HG02884 (cell line): ENCODE data around the gene F12.
"Not testable (repeated sequence)": the region's sequence is repeated elsewhere in the genome, so short reads cannot be mapped to it uniquely, and the experiment has no call there.

ENCODE experiments used
- ATAC-seq: cut with Tn5 transposase; IDR thresholded peaks from one replicate; pipeline ENCODE4 v1.9.1; 2021; ENCODE audit warnings: mild to moderate bottlenecking, moderate library complexity; ENCODE audit not compliant: unreplicated experiment

The F12 gene

DNA sequence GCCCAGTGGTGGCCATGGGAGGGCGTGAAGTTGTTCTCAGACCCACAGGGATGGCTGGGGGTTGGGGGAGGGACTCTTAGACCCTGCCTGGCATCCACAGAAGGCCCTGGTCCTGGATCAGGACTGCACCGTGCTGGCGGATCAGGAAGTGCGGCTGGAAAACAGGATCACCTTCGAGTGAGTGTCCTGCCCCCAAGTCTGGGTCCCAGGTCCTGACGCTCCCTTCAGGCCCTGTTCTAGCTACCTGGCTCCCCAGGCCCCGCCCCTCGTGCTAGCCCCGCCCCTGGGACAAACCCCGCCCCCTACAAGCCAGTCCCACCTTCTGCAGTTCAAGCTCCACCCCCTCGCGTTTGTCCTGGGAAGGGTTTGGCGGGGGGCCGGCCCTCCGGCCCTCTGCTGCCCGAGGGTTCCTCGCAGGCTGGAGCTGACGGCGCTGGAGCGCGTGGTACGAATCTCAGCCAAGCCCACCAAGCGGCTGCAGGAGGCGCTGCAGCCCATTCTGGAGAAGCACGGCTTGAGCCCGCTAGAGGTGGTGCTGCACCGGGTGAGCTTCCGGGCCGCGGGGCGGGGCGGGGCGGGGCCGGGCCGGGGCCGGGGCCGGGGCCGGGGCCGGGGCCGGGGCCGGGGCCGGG, 38.8 kb downstream of the F12 start:
- peak; percentile 60 for ATAC-seq

DNA sequence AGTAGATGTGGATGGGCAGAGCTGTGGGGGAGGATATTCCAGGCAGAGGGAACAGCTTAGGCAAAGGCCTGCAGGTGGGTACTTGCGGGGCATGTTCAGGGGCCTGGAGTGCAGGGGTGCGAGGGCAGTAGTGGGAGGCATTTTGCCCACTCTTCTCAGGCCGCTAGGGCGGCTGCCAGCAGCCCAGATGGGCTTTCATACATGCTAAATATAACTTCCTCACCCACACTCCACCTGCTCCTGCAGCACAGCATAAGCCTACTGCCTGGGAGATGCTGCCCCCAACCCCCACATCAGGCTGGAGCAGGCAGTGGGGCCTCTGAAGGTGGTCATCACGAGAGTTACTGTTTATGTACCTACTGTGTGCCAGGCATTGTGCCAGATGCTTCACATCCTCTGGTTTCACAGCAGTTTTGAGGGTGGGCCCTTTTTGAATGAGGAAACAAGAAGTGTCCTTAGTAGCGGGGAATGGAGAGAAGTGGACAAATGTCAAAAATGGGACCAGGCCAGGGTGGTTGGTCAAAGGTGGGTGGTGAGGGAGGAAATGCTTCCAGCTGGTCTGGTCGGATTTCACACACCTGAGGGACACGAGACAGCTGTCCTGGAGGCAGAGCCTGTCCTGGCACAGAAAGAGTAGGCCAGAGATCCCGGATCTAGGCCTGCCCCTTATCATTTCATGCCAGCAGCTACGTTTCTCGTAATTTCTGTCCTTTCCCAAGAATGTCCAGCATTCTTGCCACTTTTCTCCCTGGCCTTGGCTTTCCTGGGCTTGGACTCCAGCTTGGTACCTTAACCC, 39.5 kb downstream of the F12 start:
- ATAC-seq, result no peak

DNA sequence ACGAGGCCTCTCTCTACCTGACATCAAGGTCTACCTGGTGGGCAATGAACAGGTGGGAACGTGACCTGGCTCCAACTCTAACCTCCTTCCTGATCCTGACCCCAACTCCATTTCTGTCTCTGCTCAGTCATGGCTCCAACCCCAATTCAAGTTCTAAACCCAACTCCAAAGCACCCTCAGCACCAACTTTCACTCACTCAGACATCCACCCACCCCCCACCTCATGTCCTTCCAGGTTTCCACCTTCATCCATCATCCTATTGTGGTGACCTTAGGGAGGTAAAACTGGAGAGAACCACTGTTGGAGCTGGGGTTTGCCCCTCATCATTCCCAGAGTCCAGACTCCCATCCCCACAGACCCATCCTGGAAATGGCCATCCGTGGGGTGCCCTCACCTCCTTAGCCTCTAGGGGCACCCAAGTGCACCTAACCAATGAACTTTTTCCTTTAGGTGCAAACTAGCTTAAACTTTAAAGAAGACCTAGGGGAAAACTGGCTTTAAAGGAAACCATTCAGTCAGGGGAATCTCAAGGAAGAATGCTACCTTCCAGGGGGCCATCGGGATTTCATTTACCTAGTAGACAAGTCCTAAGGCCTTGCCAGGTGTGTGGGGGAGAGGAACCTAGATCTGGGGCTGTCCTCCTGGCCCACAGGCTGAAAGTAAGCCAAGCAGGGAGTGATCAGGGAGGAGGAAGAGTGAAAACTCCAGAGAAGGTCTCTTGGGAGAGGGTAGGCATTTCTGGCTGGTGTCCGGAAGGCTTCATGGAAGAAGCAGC, 40.3 kb downstream of the F12 start:
- ATAC-seq, result no peak

DNA sequence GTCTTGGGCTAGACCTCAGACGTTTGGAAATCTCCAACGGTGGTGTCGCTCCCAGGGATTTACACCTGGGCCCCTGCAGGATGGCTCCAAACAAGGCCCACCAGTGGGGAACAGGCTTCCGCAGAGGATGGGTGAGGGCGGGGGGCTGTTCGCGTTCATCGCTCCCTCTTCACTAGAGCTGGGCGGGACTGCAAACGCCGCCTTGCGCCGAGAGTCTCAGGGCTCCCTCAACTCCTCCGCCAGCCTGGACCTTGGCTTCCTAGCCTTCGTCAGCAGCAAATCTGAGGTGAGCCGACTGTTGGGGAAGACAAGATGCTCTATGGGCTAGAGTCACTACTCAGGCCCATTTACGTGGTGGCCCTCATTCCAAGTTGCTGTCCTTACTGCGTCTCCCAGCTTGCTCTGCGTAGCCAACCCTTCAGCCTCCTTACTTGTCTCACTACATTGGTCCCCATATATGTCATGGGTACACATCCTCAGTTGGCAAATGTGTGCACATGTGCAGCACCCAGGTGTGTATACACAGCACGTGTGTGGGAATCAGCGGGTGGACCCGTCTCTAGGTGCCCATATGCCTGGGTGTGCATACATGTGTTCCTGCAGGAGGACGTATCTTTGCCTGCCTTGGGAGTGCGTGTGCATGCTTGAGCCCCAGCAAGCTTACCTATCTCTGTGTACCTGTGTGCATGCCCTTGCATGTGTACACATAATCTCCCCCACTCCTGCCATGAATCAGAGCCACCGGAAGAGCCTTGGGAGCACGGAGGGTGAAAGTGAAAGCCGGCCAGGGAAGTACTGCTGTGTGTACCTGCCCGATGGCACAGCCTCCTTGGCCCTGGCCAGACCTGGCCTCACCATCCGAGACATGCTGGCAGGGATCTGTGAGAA, 41.1 kb downstream of the F12 start:
- ATAC-seq, result no peak

DNA sequence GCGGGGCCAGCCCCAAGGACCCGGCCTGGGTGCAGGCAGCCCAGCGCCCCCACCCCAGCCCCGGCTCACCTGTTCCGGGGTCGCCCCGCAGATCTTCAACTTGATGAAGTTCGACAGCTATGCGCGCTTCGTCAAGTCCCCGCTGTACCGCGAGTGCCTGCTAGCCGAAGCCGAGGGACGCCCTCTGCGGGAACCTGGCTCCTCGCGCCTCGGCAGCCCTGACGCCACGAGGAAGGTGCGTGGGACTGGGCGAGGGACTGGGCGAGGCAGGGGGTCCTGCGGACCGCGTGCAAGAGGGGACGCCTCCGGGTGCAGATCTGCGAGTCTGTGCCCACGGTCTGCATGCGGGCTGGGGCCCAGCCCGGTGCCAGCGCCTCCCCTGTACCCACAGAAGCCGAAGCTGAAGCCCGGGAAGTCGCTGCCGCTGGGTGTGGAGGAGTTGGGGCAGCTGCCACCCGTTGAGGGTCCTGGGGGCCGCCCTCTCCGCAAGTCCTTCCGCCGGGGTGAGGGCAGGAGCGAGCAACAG, 42.0 kb downstream of the F12 start:
- no peak for ATAC-seq

DNA sequence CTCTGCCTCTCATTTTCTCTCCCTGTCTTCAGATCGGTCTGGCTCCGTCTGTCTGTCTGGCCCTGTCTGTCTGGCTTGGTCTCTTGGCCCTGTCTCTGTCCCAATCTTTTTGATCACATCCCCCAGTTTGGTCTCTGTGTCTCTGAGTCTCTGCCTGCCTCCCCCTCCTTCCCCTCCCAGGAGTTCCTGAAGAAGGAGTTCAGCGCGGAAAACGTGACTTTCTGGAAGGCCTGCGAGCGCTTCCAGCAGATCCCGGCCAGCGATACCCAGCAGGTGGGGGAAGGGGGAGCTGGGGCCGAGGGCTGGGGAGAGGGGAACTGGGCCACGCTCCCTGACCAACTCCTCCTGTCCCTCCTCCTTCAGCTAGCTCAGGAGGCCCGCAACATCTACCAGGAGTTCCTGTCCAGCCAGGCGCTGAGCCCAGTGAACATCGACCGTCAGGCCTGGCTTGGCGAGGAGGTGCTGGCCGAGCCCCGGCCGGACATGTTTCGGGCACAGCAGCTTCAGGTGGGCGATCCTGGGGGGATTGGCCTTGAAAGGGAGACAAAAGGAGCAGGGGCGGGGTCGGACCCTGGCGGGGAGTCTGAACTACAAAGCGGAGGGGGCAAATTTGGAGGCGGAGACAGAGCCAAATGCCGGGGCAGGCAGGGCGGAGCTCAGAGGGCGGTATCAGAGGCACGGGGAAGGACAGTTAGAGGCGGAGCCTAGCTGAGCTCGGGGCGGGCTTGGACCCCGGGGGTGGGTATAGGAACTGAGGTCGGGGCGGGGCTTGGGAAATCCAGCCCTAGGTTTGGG, 42.6 kb downstream of the F12 start:
- ATAC-seq, result no peak

DNA sequence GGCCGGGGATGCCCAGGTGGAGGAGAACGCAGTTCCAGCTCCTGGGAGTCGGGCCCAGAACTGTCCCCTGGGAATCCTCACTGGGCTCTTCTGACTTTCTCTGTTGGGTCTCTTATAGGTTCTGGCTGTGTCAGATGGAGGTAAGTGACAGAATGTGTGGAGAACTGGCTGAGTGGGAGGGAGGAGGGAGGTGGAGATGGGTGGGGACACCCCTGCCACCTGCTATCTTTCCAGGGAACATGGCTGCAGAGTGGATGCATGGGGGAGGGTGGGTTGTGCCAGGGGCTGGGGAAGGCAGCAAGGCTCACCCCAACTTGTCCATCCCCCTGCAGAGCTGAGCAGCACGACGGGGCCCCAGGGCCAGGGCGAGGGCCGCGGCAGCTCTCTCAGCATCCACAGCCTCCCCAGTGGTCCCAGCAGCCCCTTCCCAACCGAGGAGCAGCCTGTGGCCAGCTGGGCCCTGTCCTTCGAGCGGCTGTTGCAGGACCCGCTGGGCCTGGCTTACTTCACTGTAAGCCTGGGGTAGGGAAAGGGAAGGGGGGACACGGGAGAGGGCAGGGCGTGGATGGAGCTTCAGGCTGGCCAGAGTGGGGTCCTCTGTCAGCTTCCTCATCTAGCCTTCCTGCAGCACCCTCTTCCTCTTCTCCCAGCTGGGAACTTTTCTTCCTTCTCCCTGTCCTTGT, 43.4 kb downstream of the F12 start:
- ATAC-seq, result no peak

DNA sequence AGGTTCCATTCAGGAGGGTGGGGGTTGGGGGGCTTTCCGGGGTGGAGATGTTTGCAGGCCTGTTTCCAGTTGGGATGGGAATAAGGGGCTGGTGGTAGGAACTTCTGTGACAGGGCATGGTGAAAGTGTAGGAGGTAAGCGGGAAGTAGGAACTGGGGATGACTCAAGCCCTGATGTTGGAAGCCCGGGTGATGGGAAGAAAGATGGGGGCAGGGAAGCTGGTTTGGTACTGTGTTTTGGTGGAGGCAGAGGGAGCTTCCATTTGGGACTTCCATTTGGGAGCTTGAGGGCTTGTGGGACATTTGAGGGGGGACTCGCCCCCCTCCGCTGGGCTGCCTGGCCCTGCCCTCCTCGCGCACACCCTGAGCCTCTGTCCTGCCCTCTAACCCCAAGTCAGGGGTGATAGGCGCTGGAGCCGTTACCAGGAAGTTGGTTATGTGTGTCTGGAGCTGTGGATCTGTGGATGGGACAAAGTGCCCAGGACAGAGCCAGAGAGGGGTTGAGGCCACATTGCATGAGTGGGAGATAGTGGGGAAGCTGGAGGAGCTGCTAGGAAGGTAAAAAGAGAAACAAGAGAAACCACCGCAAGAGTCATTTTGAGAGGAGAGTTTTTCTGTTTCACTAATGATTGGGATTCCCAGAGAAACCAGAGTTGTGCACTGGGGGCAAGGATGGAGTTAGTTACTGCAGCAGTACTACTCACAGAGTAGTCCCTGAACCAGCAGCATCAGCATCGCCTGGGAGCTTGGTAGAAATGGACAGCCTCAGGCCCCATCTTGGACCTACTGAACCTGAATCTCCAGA, 45.0 kb downstream of the F12 start:
- no peak for ATAC-seq

DNA sequence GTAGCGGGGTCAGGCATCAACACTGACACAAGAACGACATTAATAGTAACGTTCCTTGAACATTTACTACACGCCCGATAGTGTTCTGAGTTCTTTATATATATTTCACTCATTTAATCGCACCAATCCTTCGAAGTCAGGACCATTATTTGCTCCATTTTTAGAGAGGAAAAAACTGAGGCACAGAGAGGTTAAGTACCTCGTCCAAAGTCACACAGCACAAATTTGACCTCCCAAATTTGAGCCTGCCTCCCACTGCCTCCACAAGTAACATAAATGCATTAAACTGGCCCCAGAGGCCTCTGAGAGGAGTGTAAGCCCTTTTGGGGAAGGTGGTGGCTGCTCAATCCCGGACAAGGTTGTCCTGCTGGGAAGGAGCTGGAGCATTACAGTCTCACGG, 45.8 kb downstream of the F12 start:
- no peak for ATAC-seq

DNA sequence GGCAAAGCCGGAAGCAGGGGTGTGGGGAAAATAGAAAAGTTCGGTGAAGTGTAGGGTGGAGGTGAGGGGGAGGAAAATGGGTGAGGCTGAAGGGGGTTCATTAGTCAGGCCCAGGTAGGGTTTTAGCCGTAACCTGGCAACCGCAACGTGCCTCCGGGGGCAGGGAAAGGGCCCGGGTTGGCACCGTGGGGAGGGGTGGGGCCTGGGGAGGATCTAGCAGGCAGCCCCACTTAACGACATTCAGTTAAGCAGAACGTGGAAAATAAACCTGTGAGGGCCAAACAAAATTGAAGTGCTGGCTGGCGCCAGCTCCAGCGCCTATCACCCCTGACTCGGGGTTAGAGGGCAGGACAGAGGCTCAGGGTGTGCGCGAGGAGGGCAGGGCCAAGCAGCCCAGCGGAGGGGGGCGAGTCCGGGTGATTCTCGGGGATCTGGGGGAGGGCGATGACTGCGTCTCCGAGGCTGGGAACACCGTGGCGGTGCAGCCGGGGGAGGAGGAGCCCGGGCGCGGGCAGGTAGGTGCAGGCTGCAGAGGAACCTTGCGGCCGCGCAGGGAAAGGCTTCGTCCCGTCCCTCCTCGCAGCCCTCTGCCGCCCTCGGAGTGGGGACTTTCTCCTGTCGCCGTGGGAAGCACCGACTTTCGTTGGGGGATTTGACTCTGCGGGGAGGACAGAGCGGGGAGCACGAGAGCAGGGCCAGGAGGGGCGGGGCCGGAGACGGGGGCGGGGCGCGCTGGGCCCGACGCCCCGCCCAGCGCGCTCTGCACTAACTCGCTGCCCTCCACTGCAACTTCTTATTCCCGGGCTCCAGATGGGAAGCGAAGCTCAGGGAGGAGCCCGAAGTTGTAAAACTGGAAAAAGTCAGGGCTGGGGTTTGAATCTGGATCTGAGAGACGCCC, 46.5 kb downstream of the F12 start:
- peak; percentile 43 for ATAC-seq

DNA sequence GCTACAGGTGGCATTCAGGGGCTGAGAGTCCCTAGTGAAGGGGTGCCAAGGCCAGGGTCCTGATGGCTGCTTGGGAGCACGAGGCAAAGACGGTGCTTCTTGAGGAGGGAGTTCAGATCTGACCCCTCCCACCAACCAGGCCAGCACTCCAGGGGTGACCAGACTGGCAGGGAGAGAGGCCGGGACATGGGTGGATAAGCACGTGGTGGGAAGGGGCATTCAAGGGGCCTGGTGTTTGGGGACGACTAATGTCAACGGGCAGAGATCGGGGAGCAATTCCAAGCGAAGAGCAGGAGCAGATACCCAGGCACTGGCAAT, 47.1 kb downstream of the F12 start:
- no peak for ATAC-seq

DNA sequence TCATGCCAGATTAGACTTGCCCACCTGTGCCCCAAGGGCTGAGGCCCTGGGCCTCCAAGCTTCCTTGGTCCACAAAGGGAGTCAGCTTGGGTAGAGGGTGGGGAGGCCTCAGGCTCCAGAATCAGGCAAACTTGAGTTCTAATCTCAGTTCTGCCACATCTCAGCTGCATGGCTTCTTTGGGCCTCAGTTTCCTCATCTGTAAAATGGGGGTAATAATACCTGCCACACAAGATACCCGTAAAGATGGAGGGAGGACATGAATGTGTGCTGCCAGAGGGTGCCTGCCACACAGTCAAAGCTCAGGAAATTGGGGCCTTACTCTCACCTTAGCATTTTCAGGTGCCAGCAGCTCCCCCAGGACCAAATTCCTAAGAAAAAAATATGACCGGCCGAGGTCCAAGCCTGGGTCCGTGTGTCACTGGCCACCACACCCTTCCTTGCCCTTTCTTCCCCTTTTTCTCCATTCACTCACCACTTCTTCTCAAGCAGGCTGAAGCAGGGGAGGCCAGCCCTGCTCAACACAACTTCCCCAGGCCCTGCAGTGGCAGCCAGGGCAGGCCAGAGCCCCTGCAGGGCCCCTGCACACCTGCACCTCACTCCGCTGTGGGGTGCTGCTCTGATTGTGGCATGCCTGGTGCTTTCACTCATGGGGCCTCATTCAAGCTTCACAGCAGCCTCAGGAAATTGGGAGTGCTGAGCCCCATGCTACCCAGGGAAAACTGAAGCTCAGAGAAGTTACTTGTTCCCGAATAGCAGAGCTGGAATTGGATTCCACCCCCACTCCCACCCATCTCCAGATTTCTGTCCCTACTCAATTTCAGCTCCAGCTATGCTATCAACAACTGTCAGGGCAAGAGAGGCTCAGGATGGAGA, 47.7 kb downstream of the F12 start:
- ATAC-seq, result no peak

DNA sequence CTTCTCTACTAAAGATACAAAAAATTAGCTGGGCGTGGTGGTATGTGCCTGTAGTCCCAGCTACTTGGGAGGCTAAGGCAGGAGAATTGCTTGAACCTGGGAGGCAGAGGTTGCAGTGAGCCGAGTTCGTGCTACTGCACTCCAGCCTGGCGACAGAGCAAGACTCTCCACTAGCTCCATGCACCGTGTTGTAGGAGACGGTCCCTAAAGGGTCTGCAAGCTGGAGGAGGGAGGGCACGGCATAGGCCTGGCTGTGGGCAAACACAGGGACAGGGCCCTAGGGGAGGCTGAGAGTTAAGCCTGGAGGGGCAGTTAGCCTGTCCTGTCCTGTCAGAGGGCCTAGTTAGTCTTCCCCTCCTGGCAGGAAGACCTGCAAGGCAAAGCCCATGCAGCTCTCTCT, 48.6 kb downstream of the F12 start:
- ATAC-seq, result not testable (repeated sequence)

DNA sequence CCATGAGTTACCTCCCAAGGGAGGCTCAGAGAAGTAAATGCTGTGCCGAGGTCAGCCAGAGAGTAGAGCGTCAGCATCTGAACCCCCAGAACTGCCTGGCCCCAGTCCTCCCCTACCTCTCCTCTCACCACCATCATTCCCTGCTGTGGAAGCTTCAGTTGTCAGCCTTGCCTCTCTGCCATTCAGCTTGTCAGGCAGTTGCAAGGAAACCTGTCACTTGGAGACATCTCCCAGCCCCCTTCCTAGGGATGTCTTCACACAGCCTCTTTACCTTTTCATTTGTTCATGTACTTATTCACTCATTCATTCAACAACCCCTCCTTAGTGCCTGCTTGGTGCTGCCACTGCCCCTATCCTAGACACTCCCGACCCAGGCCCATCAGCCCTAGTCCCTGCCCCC, 49.5 kb downstream of the F12 start:
- ATAC-seq, result no peak

DNA sequence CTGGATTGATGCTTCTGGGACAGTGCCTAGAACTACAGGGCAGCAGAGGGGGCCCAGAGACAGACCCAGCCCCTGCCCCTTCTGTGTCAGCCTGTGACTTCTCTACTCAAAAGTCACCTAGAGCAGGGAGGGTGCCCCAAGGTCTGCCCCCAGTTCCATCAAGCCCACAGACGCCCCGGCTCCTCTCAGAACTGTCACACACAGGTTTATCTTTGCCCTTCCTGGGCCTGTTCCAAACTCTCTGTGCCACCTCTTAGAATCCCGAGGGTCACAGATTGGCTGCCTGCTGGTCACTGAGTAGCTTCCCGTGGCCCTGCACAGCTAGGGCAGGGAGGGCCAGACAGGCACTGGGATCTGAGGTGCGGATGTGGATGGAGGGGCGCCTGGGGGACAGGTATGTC, 49.9 kb downstream of the F12 start:
- ATAC-seq, result no peak

DNA sequence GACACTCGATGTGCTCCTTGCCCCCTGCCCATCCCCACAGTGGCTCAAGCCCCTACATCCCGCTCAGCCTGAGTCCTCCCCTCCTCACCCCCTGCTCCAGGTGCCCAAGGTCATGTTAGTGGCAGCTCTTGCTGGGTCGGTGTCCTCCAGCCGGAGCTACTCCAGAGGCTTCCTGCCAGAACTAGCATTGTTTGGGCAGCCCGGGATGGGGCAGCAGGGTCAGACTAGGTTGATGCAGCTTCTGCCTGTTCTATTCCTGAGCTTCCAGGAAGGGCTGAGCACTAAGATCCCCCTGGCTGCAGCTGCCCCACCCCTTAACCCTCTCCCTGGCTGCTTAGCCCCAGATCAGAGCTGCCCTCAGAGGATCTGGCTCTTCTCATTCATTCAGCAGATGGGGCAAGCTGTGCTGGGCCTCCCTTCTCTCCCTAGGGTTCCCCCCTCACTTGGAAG, 51.0 kb downstream of the F12 start:
- ATAC-seq, result no peak
